Stomach smooth muscle (tissue), 2 donors: ENCODE data around the gene SPRTN.

Source experiments
- H3K27ac ChIP-seq: one replicate; pipeline ENCODE4 v1.7.0; 2013; ENCODE audit warnings: mild to moderate bottlenecking, low read length, inconsistent platforms
- H3K27me3 ChIP-seq, 2 donors: one replicate each; pipeline ENCODE4 v1.7.0; 2013; ENCODE audit warnings: low read length in 2 of 2; ENCODE audit not compliant: insufficient read depth in 2 of 2, control insufficient read depth in 1 of 2
- H3K36me3 ChIP-seq, 2 donors: one replicate each; pipeline ENCODE4 v1.7.0; 2013; ENCODE audit warnings: low read length in 2 of 2; ENCODE audit not compliant: control insufficient read depth in 2 of 2, insufficient read depth in 2 of 2
- H3K4me1 ChIP-seq: one replicate; pipeline ENCODE4 v1.7.0; 2013; ENCODE audit warnings: low read length; ENCODE audit not compliant: control insufficient read depth, insufficient read depth
- H3K4me3 ChIP-seq, 2 donors: one replicate each; pipeline ENCODE4 v1.7.0; 2013; ENCODE audit warnings: low read length in 2 of 2
- H3K9ac ChIP-seq, 2 donors: one replicate each; pipeline ENCODE4 v1.7.0; 2013; ENCODE audit warnings: low read length in 2 of 2, mild to moderate bottlenecking in 1 of 2
- H3K9me3 ChIP-seq, 2 donors: one replicate each; pipeline ENCODE4 v1.7.0; 2013; ENCODE audit warnings: low read length in 2 of 2; ENCODE audit not compliant: control insufficient read depth in 2 of 2
- donor health status: healthy.
- donor health status: Pancreatic carcinoma.

The SPRTN gene

DNA sequence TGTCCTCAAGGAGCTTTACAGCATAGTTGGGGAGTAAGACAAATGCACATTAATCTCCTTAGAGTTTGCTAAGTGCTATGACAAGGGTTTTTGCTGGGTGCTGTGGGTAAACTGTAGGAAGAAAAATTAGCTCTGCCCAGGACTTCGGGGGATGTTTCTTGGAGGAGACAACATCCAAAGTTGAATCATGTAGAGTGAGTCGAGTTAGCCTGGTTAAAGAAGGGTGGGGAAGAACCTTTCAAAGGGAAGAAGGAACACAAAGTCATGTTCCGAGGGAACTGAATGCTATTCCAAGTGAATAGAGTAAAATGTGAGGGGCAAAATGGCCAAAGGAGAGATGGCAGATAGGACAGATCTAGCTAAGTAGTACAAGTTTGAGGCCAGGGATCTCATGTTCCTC, 17.1 kb downstream of the SPRTN start:
- no peak overlapping the region for H3K4me3 ChIP-seq
- H3K9ac ChIP-seq, result no peak overlapping the region
- H3K9me3 ChIP-seq, result no peaks in the 10 kb centered on the region
- no peak overlapping the region for H3K27ac ChIP-seq
- H3K4me1 ChIP-seq, result peaks cover 3% of the 10 kb centered on the region
- H3K36me3 ChIP-seq, result peaks cover 6 to 17% of the 10 kb centered on the region in 2 donors
- H3K27me3 ChIP-seq, result no peaks in the 10 kb centered on the region

GRCh38 chr1:231357187-231357772, 19.2 kb downstream of the SPRTN start:
- Histone ChIP-seq H3K4me3 (no peak overlapping the region), H3K27ac (no peak overlapping the region), H3K9ac (no peak overlapping the region)

DNA sequence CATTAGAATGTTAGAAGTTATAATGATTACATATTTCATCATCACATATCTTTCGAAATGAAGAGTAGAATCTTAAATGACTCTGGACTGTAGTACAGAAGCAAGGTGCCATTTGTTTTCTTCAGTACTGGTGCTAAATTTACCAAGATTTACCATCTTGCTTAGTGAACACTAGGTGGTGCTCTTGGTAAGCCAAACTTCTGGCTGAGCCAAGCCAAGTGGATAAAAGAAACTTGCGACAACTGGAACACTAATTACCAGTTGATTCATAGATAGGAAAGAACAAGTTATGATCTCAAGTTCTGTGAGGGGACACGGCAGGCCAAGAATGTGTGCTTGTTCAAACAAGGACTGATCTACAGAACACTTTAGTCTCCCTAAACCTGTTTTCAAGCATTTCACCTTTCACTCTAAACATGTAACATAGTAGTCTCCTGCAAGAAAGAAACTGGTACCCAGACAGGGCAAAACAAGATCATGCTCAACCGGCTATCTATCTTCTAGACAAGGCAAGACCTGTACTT, 19.8 kb downstream of the SPRTN start:
- no peaks in the 10 kb centered on the region for H3K27me3 ChIP-seq
- no peak overlapping the region for H3K9ac ChIP-seq
- peaks cover 2 to 3% of the 10 kb centered on the region in 2 donors for H3K36me3 ChIP-seq
- H3K4me3 ChIP-seq, result peak overlapping the region in 1 of 2 donors; percentile 0
- H3K27ac ChIP-seq, result no peak overlapping the region
- peaks cover 3% of the 10 kb centered on the region for H3K4me1 ChIP-seq
- H3K9me3 ChIP-seq, result no peaks in the 10 kb centered on the region

More at GRCh38 chr1:231357187-231357772, 19.2 kb downstream of the SPRTN start:
- Histone ChIP-seq H3K9me3 (no peaks in the 10 kb centered on the region), H3K27me3 (no peaks in the 10 kb centered on the region), H3K4me1 (peaks cover 3% of the 10 kb centered on the region), H3K36me3 (peaks cover 4 to 8% of the 10 kb centered on the region in 2 donors)

DNA sequence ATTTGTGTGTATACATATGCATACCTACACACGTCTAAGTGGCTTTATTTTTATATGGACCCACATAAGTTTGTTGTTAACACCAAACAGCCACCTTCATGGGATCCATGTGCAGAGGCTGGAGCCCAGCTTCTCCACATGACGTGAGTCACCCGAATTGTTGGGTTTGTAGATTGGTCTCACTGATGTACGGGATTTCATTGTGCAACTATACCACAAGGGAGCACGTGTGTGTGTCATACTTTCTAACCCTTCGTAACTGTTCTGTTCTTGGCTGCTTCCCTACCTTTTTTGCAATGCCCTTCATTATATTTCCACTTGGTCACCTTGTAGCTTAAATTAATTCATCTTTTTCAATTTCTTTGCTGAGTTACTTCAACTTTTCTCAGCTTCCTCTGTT, 21.0 kb downstream of the SPRTN start:
- no peak overlapping the region for H3K27ac ChIP-seq
- H3K9ac ChIP-seq, result no peak overlapping the region
- H3K4me3 ChIP-seq, result no peak overlapping the region
- H3K9me3 ChIP-seq, result no peaks in the 10 kb centered on the region
- no peaks in the 10 kb centered on the region for H3K27me3 ChIP-seq
- peaks cover 3% of the 10 kb centered on the region for H3K4me1 ChIP-seq
- H3K36me3 ChIP-seq, result no peaks in the 10 kb centered on the region

GRCh38 chr1:231362325-231362724, 24.2 kb downstream of the SPRTN start:
- Histone ChIP-seq H3K27me3 (no peaks in the 10 kb centered on the region), H3K4me3 (no peak overlapping the region), H3K27ac (no peak overlapping the region), H3K9ac (no peak overlapping the region), H3K9me3 (no peaks in the 10 kb centered on the region), H3K4me1 (peaks cover 3% of the 10 kb centered on the region), H3K36me3 (no peaks in the 10 kb centered on the region)

GRCh38 chr1:231363624-231364023, 25.5 kb downstream of the SPRTN start:
- Histone ChIP-seq H3K9ac (no peak overlapping the region), H3K4me3 (no peak overlapping the region), H3K4me1 (no peaks in the 10 kb centered on the region), H3K27me3 (no peaks in the 10 kb centered on the region), H3K36me3 (no peaks in the 10 kb centered on the region), H3K9me3 (no peaks in the 10 kb centered on the region), H3K27ac (no peak overlapping the region)

GRCh38 chr1:231364192-231364591, 26.1 kb downstream of the SPRTN start:
- Histone ChIP-seq H3K36me3 (peaks cover 0 to 3% of the 10 kb centered on the region in 2 donors), H3K9me3 (no peaks in the 10 kb centered on the region), H3K27me3 (no peaks in the 10 kb centered on the region), H3K9ac (no peak overlapping the region), H3K4me3 (no peak overlapping the region), H3K4me1 (no peaks in the 10 kb centered on the region), H3K27ac (no peak overlapping the region)

GRCh38 chr1:231369282-231369681, 31.2 kb downstream of the SPRTN start:
- Histone ChIP-seq H3K27me3 (no peaks in the 10 kb centered on the region), H3K9ac (no peak overlapping the region), H3K4me1 (no peaks in the 10 kb centered on the region), H3K9me3 (no peaks in the 10 kb centered on the region), H3K27ac (no peak overlapping the region), H3K4me3 (no peak overlapping the region), H3K36me3 (peaks cover 2 to 7% of the 10 kb centered on the region in 2 donors)

- Histone ChIP-seq H3K9me3 (no peaks in the 10 kb centered on the region), H3K4me1 (no peaks in the 10 kb centered on the region), H3K27me3 (no peaks in the 10 kb centered on the region), H3K9ac (no peak overlapping the region), H3K4me3 (no peak overlapping the region), H3K27ac (no peak overlapping the region), H3K36me3 (peaks cover 2 to 7% of the 10 kb centered on the region in 2 donors)
Measured at GRCh38 chr1:231372501-231372900, 34.4 kb downstream of the SPRTN start.

DNA sequence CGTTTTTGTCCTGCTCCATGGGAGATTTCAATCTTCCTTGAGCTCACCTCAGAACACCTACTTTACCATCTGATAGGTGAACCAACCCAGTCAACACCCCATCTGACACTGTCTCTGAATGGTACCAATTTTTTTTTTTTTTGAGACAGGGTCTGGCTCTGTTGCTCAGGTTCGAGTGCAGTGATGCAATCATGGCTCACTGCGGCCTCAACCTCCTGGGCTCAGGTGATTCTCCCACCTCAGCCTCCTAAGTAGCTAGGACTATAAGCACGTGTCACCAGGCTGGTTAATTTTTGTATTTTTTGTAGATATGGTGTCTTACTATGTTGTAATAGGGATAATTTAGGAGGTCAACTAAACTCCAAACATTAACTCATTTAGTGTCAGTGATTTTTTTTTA, 36.3 kb downstream of the SPRTN start:
- Histone ChIP-seq H3K27me3 (no peaks in the 10 kb centered on the region), H3K4me3 (no peak overlapping the region), H3K4me1 (no peaks in the 10 kb centered on the region), H3K9me3 (no peaks in the 10 kb centered on the region), H3K9ac (no peak overlapping the region), H3K27ac (no peak overlapping the region), H3K36me3 (peaks cover 2% of the 10 kb centered on the region in 2 donors)

DNA sequence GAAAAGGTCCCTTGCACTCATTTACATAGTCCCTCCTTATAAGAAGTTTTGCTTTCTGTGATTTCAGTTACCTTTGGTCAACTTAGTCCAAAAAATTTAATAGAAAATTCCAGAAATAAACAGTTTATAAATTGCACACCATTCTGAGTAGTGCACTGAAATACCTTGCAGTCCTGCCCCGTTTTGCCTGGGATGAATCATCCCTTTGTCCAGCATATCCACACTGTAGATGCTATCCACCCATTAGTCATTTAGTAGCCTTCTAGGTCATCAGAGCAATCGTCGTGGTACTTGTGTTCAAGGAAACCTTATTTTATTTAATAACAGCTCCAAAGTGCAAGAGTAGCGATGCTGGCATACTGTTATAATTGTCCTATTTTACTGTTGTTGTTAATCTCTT, 38.0 kb downstream of the SPRTN start:
- no peak overlapping the region for H3K4me3 ChIP-seq

More for the DNA sequence above, 38.0 kb downstream of the SPRTN start:
- Histone ChIP-seq H3K27me3 (no peaks in the 10 kb centered on the region), H3K4me1 (no peaks in the 10 kb centered on the region), H3K9me3 (no peaks in the 10 kb centered on the region), H3K36me3 (no peaks in the 10 kb centered on the region), H3K27ac (no peak overlapping the region), H3K9ac (no peak overlapping the region)
